ENCODE results near the gene MYO1D. TPM values are rescaled to one million over a fixed set of nuclear protein-coding genes. Genes with fewer than 3 reads are reported as not detected.

MYO1D gene
- total and polyA plus RNA-seq, 8 donors, result 22.0 to 92.8 (median 27.4) TPM

GRCh38 chr17:32771396-32771795 lies 105.5 kb downstream of the MYO1D start:
- DNase-seq (no peak), ATAC-seq (no peak)
- TF ChIP-seq, protein P1, sequence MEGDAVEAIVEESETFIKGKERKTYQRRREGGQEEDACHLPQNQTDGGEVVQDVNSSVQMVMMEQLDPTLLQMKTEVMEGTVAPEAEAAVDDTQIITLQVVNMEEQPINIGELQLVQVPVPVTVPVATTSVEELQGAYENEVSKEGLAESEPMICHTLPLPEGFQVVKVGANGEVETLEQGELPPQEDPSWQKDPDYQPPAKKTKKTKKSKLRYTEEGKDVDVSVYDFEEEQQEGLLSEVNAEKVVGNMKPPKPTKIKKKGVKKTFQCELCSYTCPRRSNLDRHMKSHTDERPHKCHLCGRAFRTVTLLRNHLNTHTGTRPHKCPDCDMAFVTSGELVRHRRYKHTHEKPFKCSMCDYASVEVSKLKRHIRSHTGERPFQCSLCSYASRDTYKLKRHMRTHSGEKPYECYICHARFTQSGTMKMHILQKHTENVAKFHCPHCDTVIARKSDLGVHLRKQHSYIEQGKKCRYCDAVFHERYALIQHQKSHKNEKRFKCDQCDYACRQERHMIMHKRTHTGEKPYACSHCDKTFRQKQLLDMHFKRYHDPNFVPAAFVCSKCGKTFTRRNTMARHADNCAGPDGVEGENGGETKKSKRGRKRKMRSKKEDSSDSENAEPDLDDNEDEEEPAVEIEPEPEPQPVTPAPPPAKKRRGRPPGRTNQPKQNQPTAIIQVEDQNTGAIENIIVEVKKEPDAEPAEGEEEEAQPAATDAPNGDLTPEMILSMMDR (IDR thresholded peaks at IDR 0.05), result no peak
- Histone ChIP-seq H3K36me3 (no peaks in the 10 kb centered on the region), H3K9me3 (no peaks in the 10 kb centered on the region), H3K27me3 (no peaks in the 10 kb centered on the region), H3K27ac (no peak overlapping the region), H3K4me1 (no peaks in the 10 kb centered on the region), H3K4me3 (no peak overlapping the region)
- intact Hi-C loops (cut with DNase I), result no loop called here

- intact Hi-C loops (cut with DNase I), result no loop called here
- Histone ChIP-seq H3K4me3 (no peak overlapping the region), H3K27ac (no peak overlapping the region), H3K9me3 (no peaks in the 10 kb centered on the region), H3K27me3 (no peaks in the 10 kb centered on the region), H3K36me3 (no peaks in the 10 kb centered on the region), H3K4me1 (no peaks in the 10 kb centered on the region)
- DNase-seq, result no peak
- peak; percentile 65 for ATAC-seq
- TF ChIP-seq, protein P1 (IDR thresholded peaks at IDR 0.05), result no peak
These were observed 107.1 kb downstream of the MYO1D start for GRCh38 chr17:32769846-32770245.

DNA sequence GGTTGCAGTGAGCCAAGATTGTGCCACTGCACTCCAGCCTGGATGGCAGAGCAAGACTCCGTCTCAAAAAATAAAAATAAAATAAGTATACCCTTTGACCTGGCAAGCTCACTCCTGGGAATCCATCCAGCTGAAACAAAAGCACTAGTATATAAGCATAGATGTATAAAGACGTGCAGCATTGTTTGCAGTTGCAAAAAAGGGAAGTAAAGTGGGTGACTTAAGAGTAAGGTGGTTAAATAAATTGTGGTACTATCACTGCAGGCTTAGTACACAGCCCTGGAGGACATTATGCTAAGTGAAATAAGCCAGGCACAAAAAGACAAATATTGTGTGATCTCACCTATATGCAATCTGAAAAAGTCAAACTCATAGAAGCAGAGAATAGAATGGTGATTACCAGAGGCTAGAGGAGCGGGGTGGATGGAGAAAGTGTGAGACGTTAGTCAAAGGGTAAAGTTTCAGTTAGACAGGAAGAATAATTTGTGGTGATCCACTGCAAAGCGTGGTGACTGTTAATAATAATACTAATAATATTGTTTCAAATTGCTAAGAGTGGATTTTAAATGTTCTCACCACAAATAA lies 113.0 kb downstream of the MYO1D start:
- DNase-seq (no peak), ATAC-seq (no peak)
- H3K9me3 ChIP-seq, result no peaks in the 10 kb centered on the region
- no peaks in the 10 kb centered on the region for H3K36me3 ChIP-seq
- TF ChIP-seq, protein P1 (IDR thresholded peaks at IDR 0.05), result no peak
- no peaks in the 10 kb centered on the region for H3K4me1 ChIP-seq
- intact Hi-C loops (cut with DNase I), result no loop called here
- no peak overlapping the region for H3K27ac ChIP-seq
- H3K4me3 ChIP-seq, result no peak overlapping the region
- no peaks in the 10 kb centered on the region for H3K27me3 ChIP-seq

DNA sequence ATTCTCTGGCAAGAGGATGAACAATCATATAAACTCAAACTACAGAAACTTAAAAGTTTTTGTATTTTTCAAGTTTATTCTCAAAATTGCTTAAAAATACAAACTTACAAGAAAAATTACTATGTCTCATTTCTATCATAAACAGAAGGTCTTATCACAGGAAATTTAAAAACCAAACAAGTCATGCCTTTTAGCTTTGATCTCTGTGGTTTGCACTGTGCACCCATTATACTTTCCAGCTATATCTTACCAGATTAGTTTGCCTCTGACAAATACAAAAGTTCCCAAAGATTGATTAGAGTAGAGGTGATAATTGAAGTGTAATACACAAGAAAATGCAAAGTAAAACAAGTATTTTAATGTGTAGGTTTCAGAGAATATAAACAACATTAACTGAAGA lies 117.4 kb downstream of the MYO1D start:
- intact Hi-C loops (cut with DNase I), result loop anchor here in 1 of 2 donors (10.0 kb wide), 1 partner anchor 275 kb away; the partner anchor contains the start of gene CDK5R1
- DNase-seq (no peak), ATAC-seq (no peak)
- TF ChIP-seq, protein P1 (IDR thresholded peaks at IDR 0.05), result no peak
- Histone ChIP-seq H3K27me3 (no peaks in the 10 kb centered on the region), H3K4me1 (no peaks in the 10 kb centered on the region), H3K4me3 (no peak overlapping the region), H3K27ac (no peak overlapping the region), H3K9me3 (no peaks in the 10 kb centered on the region), H3K36me3 (no peaks in the 10 kb centered on the region)

DNA sequence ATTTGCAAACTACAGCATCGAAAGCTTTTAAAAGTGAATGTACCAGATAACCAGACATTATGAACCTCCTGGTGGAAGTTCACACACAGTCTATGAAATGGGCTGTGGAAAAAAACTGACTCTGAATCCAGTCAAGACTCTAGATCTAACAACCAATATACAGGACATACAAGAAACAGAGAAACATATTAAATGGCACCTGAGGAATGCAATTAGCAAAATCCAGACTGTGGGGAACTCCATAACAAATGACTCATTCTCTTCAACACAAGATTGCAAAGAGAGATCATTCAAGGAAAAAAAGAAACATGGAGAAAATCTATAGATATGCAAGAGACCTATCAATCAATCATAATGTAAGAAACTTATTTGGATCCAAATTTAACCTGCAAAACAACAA lies 119.0 kb downstream of the MYO1D start:
- TF ChIP-seq, protein P1 (IDR thresholded peaks at IDR 0.05), result no peak
- no peak overlapping the region for H3K27ac ChIP-seq
- no peaks in the 10 kb centered on the region for H3K27me3 ChIP-seq
- DNase-seq (no peak), ATAC-seq (no peak)
- no peaks in the 10 kb centered on the region for H3K4me1 ChIP-seq
- H3K36me3 ChIP-seq, result no peaks in the 10 kb centered on the region
- no peaks in the 10 kb centered on the region for H3K9me3 ChIP-seq
- intact Hi-C loops (cut with DNase I), result loop anchor here in 1 of 2 donors (10.0 kb wide), 1 partner anchor 273 kb away; the partner anchor contains the start of gene CDK5R1
- H3K4me3 ChIP-seq, result no peak overlapping the region
